Coronary artery (tissue), 2 donors: ENCODE results near the gene TRMT112.

Experiments
- DNase-seq: peaks from one replicate; pipeline ENCODE4 v3.0.0-alpha.2; 2017; ENCODE audit warnings: low spot score
- H3K27ac ChIP-seq, 2 donors: fragments of 200-600 bp; sonication (generic); one replicate each; pipeline ENCODE4 v1.5.1; 2016 to 2019
- H3K4me3 ChIP-seq: fragments of 200-600 bp; sonication (generic); 2 replicates; pipeline ENCODE4 v1.5.1; 2016; ENCODE audit warnings: mild to moderate bottlenecking, moderate library complexity
- TF ChIP-seq, protein P1 (sequence below): fragments of 200-600 bp; sonication (generic); IDR thresholded peaks from one replicate; pipeline ENCODE4 v1.5.1; 2019; ENCODE audit warnings: antibody characterized with exemption

Gene TRMT112

GRCh38 chr11:64292460-64293254 lies 24.7 kb downstream of the TRMT112 start:
- Histone ChIP-seq H3K27ac (no peak overlapping the region), H3K4me3 (peak overlapping the region; percentile 65)
- DNase-seq: no peak
- TF ChIP-seq, protein P1, sequence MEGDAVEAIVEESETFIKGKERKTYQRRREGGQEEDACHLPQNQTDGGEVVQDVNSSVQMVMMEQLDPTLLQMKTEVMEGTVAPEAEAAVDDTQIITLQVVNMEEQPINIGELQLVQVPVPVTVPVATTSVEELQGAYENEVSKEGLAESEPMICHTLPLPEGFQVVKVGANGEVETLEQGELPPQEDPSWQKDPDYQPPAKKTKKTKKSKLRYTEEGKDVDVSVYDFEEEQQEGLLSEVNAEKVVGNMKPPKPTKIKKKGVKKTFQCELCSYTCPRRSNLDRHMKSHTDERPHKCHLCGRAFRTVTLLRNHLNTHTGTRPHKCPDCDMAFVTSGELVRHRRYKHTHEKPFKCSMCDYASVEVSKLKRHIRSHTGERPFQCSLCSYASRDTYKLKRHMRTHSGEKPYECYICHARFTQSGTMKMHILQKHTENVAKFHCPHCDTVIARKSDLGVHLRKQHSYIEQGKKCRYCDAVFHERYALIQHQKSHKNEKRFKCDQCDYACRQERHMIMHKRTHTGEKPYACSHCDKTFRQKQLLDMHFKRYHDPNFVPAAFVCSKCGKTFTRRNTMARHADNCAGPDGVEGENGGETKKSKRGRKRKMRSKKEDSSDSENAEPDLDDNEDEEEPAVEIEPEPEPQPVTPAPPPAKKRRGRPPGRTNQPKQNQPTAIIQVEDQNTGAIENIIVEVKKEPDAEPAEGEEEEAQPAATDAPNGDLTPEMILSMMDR: no peak

DNA sequence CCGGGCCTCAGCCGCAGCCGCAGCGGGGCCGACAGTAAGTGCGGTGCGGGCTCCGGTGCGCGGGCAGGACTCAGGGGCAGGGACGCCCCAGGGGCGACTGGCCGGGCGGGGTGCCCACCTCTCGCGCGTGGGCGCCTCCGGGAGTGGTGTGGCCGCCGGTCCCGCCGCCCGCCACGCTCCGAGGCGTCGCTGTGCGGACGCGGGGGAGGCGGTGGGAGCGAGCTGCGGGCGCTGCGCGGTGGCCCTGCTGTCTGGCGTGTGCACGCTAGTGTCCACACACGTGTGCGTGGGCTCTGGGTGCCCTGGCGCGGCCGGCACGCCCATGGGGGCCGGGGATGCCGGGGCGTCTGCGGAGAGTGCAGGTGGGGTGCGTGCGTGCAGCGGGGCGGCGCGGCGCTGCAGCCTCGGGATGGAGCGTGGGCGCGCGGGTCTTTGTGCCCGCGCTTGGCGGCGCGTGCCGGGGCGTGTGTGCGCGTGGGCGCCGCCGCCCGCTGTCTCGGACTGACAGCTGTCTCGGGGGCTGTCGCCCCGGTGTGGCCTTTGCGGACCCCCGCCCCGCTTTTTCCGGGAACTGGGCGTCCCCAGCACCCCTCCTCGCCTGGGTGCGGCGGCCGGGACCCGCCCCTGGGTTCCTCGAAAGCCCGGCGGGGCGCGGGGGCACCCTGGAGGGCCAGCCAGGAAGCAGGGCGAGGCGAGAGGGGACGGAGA lies 25.5 kb downstream of the TRMT112 start:
- Histone ChIP-seq H3K4me3 (peak overlapping the region; percentile 65), H3K27ac (no peak overlapping the region)
- TF ChIP-seq, protein P1: no peak
- no peak for DNase-seq

DNA sequence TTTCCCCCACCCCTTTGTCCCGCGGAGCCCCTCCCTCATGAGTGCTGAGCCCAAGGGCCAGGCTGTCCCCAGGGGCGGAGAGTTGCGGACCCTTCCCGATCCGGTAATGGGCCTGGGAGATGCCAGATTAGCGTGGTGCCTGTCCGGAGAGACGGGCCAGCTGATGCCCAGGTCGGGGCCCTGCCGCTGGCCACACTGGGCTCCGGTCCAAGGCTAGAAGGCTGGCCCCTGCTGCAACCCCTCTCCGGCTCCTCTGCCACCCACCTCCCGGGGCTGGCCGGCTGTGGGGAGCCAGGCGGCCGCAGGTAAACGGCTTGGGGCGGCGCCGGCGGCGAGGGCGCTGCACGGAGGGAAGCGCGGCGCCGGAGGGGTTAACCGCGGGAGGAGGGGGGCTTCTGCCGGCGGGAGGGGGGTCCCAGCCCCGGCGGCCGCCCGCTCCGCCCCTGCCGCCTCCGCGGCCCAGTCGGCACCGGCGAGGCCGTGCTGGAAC lies 26.1 kb downstream of the TRMT112 start, which contains the start of gene KCNK4:
Gene KCNK4 (plus strand): TSS at position 41 of the 490 bp plus-strand sequence. CDS start 1,717 bp downstream, outside the sequence.
- Histone ChIP-seq H3K27ac (no peak within 1 kb of the TSS), H3K4me3 (peak within 1 kb of the TSS; percentile 65)
- TF ChIP-seq, protein P1: no peak
- no peak for DNase-seq

DNA sequence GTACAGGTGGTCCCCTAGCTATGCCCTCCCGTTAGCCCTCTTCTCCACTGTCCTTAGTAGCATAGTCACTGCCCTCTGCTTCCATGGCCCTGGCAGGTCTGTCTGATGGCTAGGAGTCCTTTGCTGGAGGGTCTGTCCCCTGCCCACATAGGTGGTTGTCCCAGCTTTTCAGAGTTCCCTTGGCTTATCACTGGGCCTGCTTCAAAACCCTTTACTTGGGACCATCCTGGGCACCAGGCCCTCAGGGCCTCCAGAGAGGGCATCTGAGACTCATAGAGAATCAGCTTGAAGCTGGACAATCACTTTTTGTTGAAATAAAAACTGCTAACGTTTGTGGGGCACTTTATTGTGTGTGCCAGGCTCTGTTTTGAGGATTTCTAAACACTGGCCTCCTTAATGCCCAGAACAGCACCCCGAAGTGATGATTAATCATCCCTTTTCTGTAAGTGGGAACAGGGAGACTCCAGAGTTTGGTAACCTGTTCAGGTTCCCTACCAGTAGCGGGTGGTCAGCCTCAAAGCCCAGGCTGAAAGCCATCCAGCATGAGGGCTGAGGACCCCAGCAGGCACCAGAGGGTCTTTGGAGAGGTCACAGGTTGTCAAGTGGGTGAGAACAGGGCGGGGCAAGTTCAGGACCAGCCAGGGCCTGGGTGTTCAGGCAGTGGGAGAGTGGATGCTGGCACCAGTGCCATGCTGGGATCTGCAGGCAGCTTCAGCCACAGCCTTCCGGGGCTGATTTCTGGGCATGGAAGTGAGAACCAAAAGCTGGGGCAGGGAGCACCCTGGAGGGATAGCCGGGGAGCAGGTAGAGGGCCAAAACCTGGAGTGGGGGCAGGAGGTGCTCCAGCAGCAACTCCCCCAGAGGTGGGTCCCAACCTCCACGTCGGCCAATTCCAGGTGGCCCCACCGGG lies 26.8 kb downstream of the TRMT112 start:
- no peak overlapping the region for H3K4me3 ChIP-seq
- DNase-seq: no peak
- TF ChIP-seq, protein P1: no peak
- no peak overlapping the region for H3K27ac ChIP-seq

- TF ChIP-seq, protein P1: no peak
- no peak for DNase-seq
- Histone ChIP-seq H3K4me3 (no peak overlapping the region), H3K27ac (no peak overlapping the region)
Observed at GRCh38 chr11:64289002-64289564, 28.3 kb downstream of the TRMT112 start.

DNA sequence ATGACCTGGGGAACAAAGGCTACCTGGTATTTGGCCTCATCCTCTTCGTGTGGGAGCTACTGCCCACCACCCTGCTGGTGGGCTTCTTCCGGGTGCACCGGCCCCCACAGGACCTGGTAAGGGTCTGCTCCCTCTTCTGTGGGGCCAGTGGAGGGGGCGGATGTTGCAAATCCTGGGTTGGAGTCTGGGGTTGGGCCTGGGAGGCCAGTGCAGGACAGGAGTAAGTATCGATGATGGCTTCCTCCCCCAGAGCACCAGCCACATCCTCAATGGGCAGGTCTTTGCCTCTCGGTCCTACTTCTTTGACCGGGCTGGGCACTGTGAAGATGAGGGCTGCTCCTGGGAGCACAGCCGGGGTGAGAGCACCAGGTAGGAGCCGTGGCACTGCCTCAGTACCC lies 29.0 kb downstream of the TRMT112 start:
- Histone ChIP-seq H3K4me3 (no peak overlapping the region), H3K27ac (no peak overlapping the region)
- TF ChIP-seq, protein P1: no peak
- DNase-seq: no peak
